ENCODE measurements around the gene SCARB1. TPM values are rescaled to one million over a fixed set of nuclear protein-coding genes. Genes with fewer than 3 reads are reported as not detected.

Gene SCARB1
- total and polyA plus RNA-seq, 2 donors (not counting 3 experiments of a cell fraction or from before 2014, with no cell fraction given), result 125 to 141 TPM

DNA sequence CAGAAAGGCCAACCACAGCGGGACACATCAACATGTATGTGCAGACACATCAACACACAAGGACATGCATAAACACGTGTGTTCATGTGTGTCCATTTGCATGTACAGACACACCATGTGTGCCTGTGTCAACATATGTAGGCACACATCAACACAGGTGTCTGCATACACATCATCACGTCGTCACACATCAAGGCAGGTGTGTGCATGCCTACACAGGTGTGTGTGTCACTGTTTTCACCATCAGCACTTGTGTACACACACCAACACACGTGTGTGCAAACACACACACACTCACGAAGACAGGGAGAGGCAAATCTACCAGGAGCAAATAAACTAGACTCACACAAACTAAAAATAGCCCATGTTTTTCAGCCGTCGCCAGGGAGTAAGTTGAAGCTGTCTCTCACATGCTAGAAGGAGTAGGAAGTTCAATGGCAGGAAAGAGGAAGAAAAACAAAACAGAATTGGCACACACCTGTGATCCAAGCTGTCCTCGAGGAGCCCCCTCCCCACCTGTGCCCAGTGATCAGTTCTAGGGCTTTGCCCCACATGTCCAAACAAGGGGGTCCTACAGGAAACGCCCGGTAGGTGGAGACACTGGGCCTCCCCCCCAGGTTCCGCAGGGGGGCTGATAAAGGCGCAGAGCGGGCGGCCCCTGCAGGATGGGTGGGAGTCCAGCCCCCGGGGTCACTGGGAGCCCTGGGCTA, 7.4 kb downstream of the SCARB1 start:
- CTCF ChIA-PET, result interaction anchor here (1.9 kb wide), 1 partner anchor 50 kb away, joined by 6 read pairs; no protein-coding TSS in a partner anchor
- BruUV-seq (replicated peaks), result no TSS peak

More for the DNA sequence above, 7.4 kb downstream of the SCARB1 start:
- POLR2A ChIA-PET, result no interaction called here
- Histone ChIP-seq H4K20me1 (replicated peaks; ENCODE audit: control insufficient read depth, extremely low read depth, insufficient read depth, low read length) (no peaks in the 10 kb centered on the region), H3K36me3 (ENCODE audit: control insufficient read depth in 2 of 2, extremely low read depth in 1 of 2, insufficient read depth in 2 of 2, low read length in 2 of 2) (no peaks in the 10 kb centered on the region), H2AFZ (ENCODE audit: low read depth, low read length) (no peak overlapping the region), H3K4me3 (replicated peaks in 1 of 3; ENCODE audit: insufficient read depth in 1 of 3, low read depth in 1 of 3, low read length in 3 of 3) (no peak overlapping the region), H3K27me3 (ENCODE audit: control insufficient read depth in 2 of 2, insufficient read depth in 2 of 2, low read length in 2 of 2) (no peaks in the 10 kb centered on the region), H3K79me2 (ENCODE audit: control insufficient read depth, insufficient read depth, low read length) (peaks cover 67% of the 10 kb centered on the region), H3K9me3 (replicated peaks; ENCODE audit: control insufficient read depth, insufficient read depth, low read length) (no peaks in the 10 kb centered on the region), H3K4me1 (ENCODE audit: control insufficient read depth, extremely low read depth, insufficient read depth, low read length) (peaks cover 6% of the 10 kb centered on the region), H3K27ac (ENCODE audit: insufficient read depth, low read depth, low read length) (no peak overlapping the region), H3K4me2 (ENCODE audit: insufficient read depth, low read length) (no peak overlapping the region), H3K9me1 (replicated peaks; ENCODE audit: control insufficient read depth, extremely low read depth, insufficient read depth, low read length) (no peaks in the 10 kb centered on the region), H3K9ac (replicated peaks; ENCODE audit: extremely low read depth, insufficient read depth, low read length) (no peak overlapping the region)
- intact Hi-C loops (cut with micrococcal nuclease) (no loop called here), dilution Hi-C loops (cut with MboI; ENCODE audit: extremely low pct_ligation_motif_present, low sequenced_read_pairs) (no loop called here)
- FAIRE-seq (no peak), DNase-seq (ENCODE audit: low read depth, low spot score) (peak; percentile 25)
- TF ChIP-seq MYC (IDR thresholded peaks at IDR 0.05; ENCODE audit: low read depth, low read length), result no peak
- TF ChIP-seq FOS (IDR thresholded peaks at IDR 0.05; ENCODE audit: borderline replicate concordance, insufficient read depth, low read length), result no peak
- no peak for TF ChIP-seq POLR2AphosphoS5 (IDR thresholded peaks at IDR 0.05; ENCODE audit: insufficient read depth, low read depth, low read length)
- no peak for TF ChIP-seq EZH2 (IDR thresholded peaks at IDR 0.05; ENCODE audit: borderline replicate concordance, low read depth, low read length, severe bottlenecking)
- TF ChIP-seq, protein P1, sequence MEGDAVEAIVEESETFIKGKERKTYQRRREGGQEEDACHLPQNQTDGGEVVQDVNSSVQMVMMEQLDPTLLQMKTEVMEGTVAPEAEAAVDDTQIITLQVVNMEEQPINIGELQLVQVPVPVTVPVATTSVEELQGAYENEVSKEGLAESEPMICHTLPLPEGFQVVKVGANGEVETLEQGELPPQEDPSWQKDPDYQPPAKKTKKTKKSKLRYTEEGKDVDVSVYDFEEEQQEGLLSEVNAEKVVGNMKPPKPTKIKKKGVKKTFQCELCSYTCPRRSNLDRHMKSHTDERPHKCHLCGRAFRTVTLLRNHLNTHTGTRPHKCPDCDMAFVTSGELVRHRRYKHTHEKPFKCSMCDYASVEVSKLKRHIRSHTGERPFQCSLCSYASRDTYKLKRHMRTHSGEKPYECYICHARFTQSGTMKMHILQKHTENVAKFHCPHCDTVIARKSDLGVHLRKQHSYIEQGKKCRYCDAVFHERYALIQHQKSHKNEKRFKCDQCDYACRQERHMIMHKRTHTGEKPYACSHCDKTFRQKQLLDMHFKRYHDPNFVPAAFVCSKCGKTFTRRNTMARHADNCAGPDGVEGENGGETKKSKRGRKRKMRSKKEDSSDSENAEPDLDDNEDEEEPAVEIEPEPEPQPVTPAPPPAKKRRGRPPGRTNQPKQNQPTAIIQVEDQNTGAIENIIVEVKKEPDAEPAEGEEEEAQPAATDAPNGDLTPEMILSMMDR (IDR thresholded peaks at IDR 0.05; ENCODE audit: extremely low read depth in 1 of 2, insufficient read depth in 1 of 2, low read depth in 1 of 2, low read length in 2 of 2), result no peak
- TF ChIP-seq JUN (IDR thresholded peaks at IDR 0.05; ENCODE audit: borderline replicate concordance, insufficient read depth, insufficient read length, low read depth), result no peak
- TF ChIP-seq, protein P2, sequence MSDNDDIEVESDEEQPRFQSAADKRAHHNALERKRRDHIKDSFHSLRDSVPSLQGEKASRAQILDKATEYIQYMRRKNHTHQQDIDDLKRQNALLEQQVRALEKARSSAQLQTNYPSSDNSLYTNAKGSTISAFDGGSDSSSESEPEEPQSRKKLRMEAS (IDR thresholded peaks at IDR 0.05; ENCODE audit: insufficient read depth, insufficient read length), result no peak
- TF ChIP-seq POLR2A (IDR thresholded peaks at IDR 0.05; ENCODE audit: low read depth, low read length), result no peak
- no peak for TF ChIP-seq GATA2 (IDR thresholded peaks at IDR 0.05; ENCODE audit: insufficient read depth, insufficient read length, low read depth, low read length)
